HUES48 (cell line): ENCODE data around the gene FAM47E.
"Not testable (repeated sequence)": the region's sequence is repeated elsewhere in the genome, so short reads cannot be mapped to it uniquely, and the experiment has no call there.

ENCODE experiments used
- H3K27ac ChIP-seq: one replicate; pipeline ENCODE4 v1.7.0; 2013; ENCODE audit warnings: low read depth, low read length, inconsistent platforms
- H3K27me3 ChIP-seq: 2 replicates; pipeline ENCODE4 v1.6.1; 2013; ENCODE audit warnings: mild to moderate bottlenecking, low read length; ENCODE audit not compliant: control insufficient read depth, insufficient read depth
- H3K36me3 ChIP-seq: 2 replicates; pipeline ENCODE4 v1.6.1; 2013; ENCODE audit warnings: low read length; ENCODE audit not compliant: control insufficient read depth, insufficient read depth
- H3K4me1 ChIP-seq: 2 replicates; pipeline ENCODE4 v1.6.1; 2013; ENCODE audit warnings: mild to moderate bottlenecking, low read length; ENCODE audit not compliant: control insufficient read depth, insufficient read depth
- H3K4me3 ChIP-seq: 2 replicates; pipeline ENCODE4 v1.5.1; 2013; ENCODE audit warnings: mild to moderate bottlenecking, low read depth, low read length
- H3K9ac ChIP-seq: 2 replicates; pipeline ENCODE4 v1.6.1; 2013; ENCODE audit warnings: mild to moderate bottlenecking, low read depth, low read length, moderate library complexity
- H3K9me3 ChIP-seq: 2 replicates; pipeline ENCODE4 v1.6.1; 2013; ENCODE audit warnings: low read length; ENCODE audit not compliant: control insufficient read depth, insufficient read depth

FAM47E gene

GRCh38 chr4:76243877-76244276 lies 7.6 kb upstream of the FAM47E start:
- H3K27me3 ChIP-seq, H3K36me3 ChIP-seq, H3K27ac ChIP-seq, H3K4me1 ChIP-seq, H3K4me3 ChIP-seq, H3K9ac ChIP-seq, H3K9me3 ChIP-seq: not testable (repeated sequence)

DNA sequence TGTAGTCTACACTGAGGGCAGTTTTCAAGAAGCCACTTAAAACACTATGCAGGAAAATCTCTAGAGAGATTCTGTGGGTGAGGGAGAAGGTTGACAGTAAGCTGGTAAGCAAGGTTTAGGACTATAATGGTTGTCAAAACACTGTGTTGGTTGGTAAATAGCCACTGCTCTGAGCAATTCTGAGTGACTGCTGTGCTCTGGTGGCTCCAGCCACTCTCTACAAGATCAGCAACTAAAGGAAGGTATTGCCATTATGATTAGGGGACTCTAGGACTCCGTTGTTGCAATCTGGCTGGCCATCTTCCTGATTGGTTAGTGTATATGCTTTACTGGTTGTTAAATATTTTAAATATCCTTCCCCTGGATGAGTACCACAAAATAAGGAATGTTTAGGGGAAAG lies 5.5 kb upstream of the FAM47E start:
- no peak overlapping the region for H3K4me3 ChIP-seq
- peaks cover 6% of the 10 kb centered on the region for H3K27me3 ChIP-seq
- H3K36me3 ChIP-seq: no peaks in the 10 kb centered on the region
- no peak overlapping the region for H3K9ac ChIP-seq
- peaks cover 6% of the 10 kb centered on the region for H3K4me1 ChIP-seq
- H3K9me3 ChIP-seq: no peaks in the 10 kb centered on the region
- H3K27ac ChIP-seq: no peak overlapping the region

- Histone ChIP-seq H3K27me3 (peaks cover 12% of the 10 kb centered on the region), H3K9me3 (no peaks in the 10 kb centered on the region), H3K36me3 (no peaks in the 10 kb centered on the region), H3K27ac (no peak overlapping the region), H3K9ac (no peak overlapping the region), H3K4me1 (peaks cover 9% of the 10 kb centered on the region), H3K4me3 (no peak overlapping the region)
Observed at GRCh38 chr4:76246852-76247251, 4.7 kb upstream of the FAM47E start.

GRCh38 chr4:76250962-76251361 lies 559 bp upstream of the FAM47E start:
- H3K9ac ChIP-seq: no peak overlapping the region
- no peaks in the 10 kb centered on the region for H3K9me3 ChIP-seq
- H3K4me1 ChIP-seq: peaks cover 9% of the 10 kb centered on the region
- H3K4me3 ChIP-seq: peak overlapping the region; percentile 64
- no peaks in the 10 kb centered on the region for H3K36me3 ChIP-seq
- no peak overlapping the region for H3K27ac ChIP-seq
- peaks cover 25% of the 10 kb centered on the region for H3K27me3 ChIP-seq

- Histone ChIP-seq H3K4me1 (peaks cover 9% of the 10 kb centered on the region), H3K36me3 (no peaks in the 10 kb centered on the region), H3K9ac (no peak overlapping the region), H3K27me3 (peaks cover 25% of the 10 kb centered on the region), H3K27ac (no peak overlapping the region), H3K9me3 (no peaks in the 10 kb centered on the region), H3K4me3 (peak overlapping the region; percentile 64)
Observed at GRCh38 chr4:76252271-76252653, 741 bp downstream of the FAM47E start.

DNA sequence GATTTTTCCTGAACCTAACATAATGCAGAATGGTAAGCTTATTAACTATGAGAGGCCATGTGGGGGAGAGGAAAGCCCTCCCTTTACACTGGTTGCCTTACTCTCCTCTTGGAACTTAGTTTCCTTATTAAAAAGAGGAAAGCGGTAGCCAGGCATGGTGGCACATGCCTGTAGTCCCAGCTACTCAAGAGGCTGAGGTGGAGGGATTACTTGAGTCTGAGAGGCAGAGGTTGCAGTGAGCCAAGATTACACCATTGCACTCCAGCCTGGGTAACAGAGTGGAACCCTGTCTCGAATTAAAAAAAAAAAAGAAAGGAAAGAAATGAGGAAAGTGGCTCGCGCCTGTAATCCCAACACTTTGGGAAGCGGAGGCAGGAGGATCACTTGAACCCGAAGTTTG lies 2.0 kb downstream of the FAM47E start:
- Histone ChIP-seq H3K9me3 (no peaks in the 10 kb centered on the region), H3K4me3 (no peak overlapping the region), H3K27me3 (peaks cover 25% of the 10 kb centered on the region), H3K9ac (no peak overlapping the region), H3K36me3 (no peaks in the 10 kb centered on the region), H3K4me1 (peaks cover 9% of the 10 kb centered on the region), H3K27ac (no peak overlapping the region)

GRCh38 chr4:76256032-76256431 lies 4.5 kb downstream of the FAM47E start:
- Histone ChIP-seq H3K4me1 (peaks cover 3% of the 10 kb centered on the region), H3K27ac (no peak overlapping the region), H3K36me3 (no peaks in the 10 kb centered on the region), H3K27me3 (peaks cover 19% of the 10 kb centered on the region), H3K4me3 (no peak overlapping the region), H3K9ac (no peak overlapping the region), H3K9me3 (no peaks in the 10 kb centered on the region)

- no peak overlapping the region for H3K27ac ChIP-seq
- no peak overlapping the region for H3K9ac ChIP-seq
- H3K9me3 ChIP-seq: no peaks in the 10 kb centered on the region
- no peak overlapping the region for H3K4me3 ChIP-seq
- H3K36me3 ChIP-seq: no peaks in the 10 kb centered on the region
- H3K4me1 ChIP-seq: no peaks in the 10 kb centered on the region
- H3K27me3 ChIP-seq: peaks cover 12% of the 10 kb centered on the region
Observed at GRCh38 chr4:76256968-76257367, 5.4 kb downstream of the FAM47E start.

DNA sequence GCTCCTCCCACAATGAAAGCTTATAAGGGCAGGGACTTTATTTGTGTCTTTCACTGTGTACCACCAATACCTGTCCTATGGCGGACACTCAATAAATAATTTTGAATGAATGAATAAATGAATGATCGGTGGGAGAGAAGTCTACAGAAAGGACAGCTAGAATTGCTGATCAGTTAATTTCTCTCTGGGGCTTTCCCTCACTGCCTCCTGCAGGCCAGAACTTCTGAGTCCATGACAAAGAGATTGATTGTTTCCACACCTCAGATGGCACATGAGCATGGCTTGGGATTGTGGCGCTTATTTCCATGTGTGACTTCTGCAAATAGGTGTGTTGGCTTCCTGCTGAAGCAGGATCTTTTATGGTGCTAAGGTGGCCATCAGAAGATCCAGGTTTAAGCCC lies 6.3 kb downstream of the FAM47E start:
- Histone ChIP-seq H3K27me3 (peaks cover 5% of the 10 kb centered on the region; the same call in 1 of the 2 replicates), H3K36me3 (no peaks in the 10 kb centered on the region), H3K9ac (no peak overlapping the region), H3K27ac (no peak overlapping the region), H3K9me3 (no peaks in the 10 kb centered on the region), H3K4me3 (no peak overlapping the region), H3K4me1 (no peaks in the 10 kb centered on the region)

DNA sequence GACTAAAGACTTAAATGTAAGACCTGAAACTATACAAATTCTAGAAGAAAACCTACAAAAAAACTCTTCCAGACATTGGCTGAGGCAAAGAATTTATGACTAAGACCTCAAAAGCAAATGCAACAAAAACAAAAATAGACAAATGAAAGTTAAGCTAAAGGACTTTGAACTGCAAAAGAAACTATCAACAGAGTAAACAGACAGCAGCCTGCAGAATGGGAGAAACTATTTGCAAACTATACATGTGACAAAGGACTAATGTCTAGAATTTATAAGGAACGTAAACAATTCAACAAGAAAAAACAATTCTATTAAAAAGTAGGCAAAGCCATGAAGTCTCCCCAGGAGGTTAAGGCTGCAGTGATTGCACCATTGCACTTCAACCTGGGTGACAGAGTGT lies 9.1 kb downstream of the FAM47E start:
- Histone ChIP-seq H3K9ac (no peak overlapping the region), H3K4me1 (no peaks in the 10 kb centered on the region), H3K4me3 (no peak overlapping the region), H3K27ac (no peak overlapping the region), H3K27me3 (no peaks in the 10 kb centered on the region), H3K36me3 (no peaks in the 10 kb centered on the region), H3K9me3 (no peaks in the 10 kb centered on the region)

DNA sequence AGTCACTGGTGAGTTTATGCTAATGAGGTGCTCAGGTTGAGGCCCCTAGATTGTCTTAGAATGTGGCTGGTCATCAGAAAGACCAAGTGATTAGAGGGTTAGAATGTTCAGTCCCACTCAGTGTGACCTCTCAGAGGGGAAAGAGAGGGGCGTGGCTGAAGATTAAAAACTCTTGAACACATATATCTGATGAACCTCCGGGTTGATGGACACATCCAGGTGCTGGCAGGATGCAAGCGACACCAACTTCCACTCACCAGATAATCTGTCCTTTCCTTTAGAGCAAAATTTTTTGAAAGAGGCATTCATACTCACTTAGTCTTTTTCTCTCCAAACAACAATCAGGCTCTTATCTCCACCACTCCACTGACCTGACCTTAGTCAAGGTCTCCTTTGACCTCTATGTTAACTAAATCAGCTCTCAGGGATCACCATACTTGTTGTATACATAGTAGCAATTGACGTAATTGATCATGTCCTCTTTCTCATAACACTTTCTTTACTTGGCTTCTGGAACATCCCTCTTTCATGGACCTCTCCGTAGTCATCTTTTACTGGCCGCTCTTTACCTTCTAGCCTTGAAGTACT lies 14.2 kb downstream of the FAM47E start:
- Histone ChIP-seq H3K27me3 (no peaks in the 10 kb centered on the region), H3K9ac (no peak overlapping the region), H3K27ac (no peak overlapping the region), H3K4me1 (no peaks in the 10 kb centered on the region), H3K4me3 (no peak overlapping the region), H3K36me3 (no peaks in the 10 kb centered on the region), H3K9me3 (no peaks in the 10 kb centered on the region)

DNA sequence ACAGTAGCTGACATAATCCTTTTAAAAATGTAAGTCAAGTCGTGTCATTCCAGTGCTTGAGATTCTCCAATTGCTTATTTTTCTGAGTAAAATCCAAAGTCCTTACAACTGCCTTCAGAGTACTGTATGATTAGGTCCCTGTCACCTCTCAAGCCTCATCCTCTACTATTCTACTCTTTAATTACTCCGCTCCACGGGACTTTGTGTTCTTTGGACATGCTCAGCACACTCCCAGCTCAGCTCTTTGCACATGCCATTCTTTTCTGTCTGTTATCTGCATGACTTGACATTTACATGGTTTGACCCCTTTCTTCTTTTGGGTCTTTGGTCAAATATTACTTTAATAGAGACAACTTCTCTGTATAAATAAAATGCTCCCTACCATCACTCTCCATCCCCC lies 15.1 kb downstream of the FAM47E start:
- H3K27ac ChIP-seq: no peak overlapping the region
- no peaks in the 10 kb centered on the region for H3K36me3 ChIP-seq
- no peak overlapping the region for H3K4me3 ChIP-seq
- H3K27me3 ChIP-seq: no peaks in the 10 kb centered on the region
- no peak overlapping the region for H3K9ac ChIP-seq
- no peaks in the 10 kb centered on the region for H3K9me3 ChIP-seq
- H3K4me1 ChIP-seq: no peaks in the 10 kb centered on the region
